ENCODE results near the gene TAPBPL. TPM values are rescaled to one million over a fixed set of nuclear protein-coding genes. Genes with fewer than 3 reads are reported as not detected.

TAPBPL gene
- polyA plus RNA-seq, 3 donors, result 89.3 to 145 (median 91.8) TPM

- Histone ChIP-seq H3K9ac (ENCODE audit: insufficient read depth, low read length, poor library complexity, severe bottlenecking) (peak overlapping the region; percentile 88), H3K27ac (ENCODE audit: low read depth in 1 of 2, low read length in 2 of 2) (peak overlapping the region; percentile 85 to 92), H2AFZ (ENCODE audit: insufficient read depth, low read depth, low read length, poor library complexity, severe bottlenecking) (peak overlapping the region; percentile 97), H3K9me3 (replicated peaks in 1 of 2; ENCODE audit: control insufficient read depth in 1 of 2, insufficient read depth in 1 of 2, low read length in 2 of 2) (no peaks in the 10 kb centered on the region), H3K79me2 (ENCODE audit: insufficient read depth, low read length) (peaks cover 28% of the 10 kb centered on the region), H3K27me3 (ENCODE audit: control insufficient read depth in 2 of 2, insufficient read depth in 2 of 2, low read length in 2 of 2) (no peaks in the 10 kb centered on the region), H3K4me2 (replicated peaks; ENCODE audit: extremely low read depth, low read length, poor library complexity, severe bottlenecking) (peak overlapping the region; percentile 91), H4K20me1 (ENCODE audit: insufficient read depth, low read length) (no peaks in the 10 kb centered on the region), H3K4me1 (ENCODE audit: control insufficient read depth in 1 of 2, insufficient read depth in 2 of 2, low read length in 2 of 2) (peaks cover 21 to 24% of the 10 kb centered on the region in 2 donors), H3K36me3 (replicated peaks in 1 of 2; ENCODE audit: control insufficient read depth in 1 of 2, insufficient read depth in 2 of 2, low read length in 2 of 2) (peaks cover 19 to 43% of the 10 kb centered on the region in 2 donors), H3K4me3 (replicated peaks in 1 of 3; ENCODE audit: low read depth in 2 of 3, low read length in 3 of 3) (peak overlapping the region; percentile 63 to 94 (median 66))
- no peak for TF ChIP-seq CTCF (IDR thresholded peaks at IDR 0.05)
- no peaks in the 10 kb centered on the region for H3K27me3 Mint-ChIP-seq (ENCODE audit: low read depth in 3 of 3)
- H3K27ac Mint-ChIP-seq, result peak overlapping the region; percentile 92 to 97 (median 95)
- peak overlapping the region; percentile 95 to 98 for H3K4me3 Mint-ChIP-seq
- H3K4me1 Mint-ChIP-seq, result peaks cover 28% of the 10 kb centered on the region
- DNase-seq, result no peak
- WGBS (ENCODE audit: insufficient coverage), result 18% methylated on average over 11 of the region's 11 CpGs
- no peaks in the 10 kb centered on the region for H3K9me3 Mint-ChIP-seq
- intact Hi-C loops (cut with micrococcal nuclease), result no loop called here
- H3K36me3 Mint-ChIP-seq, result peaks cover 32 to 35% of the 10 kb centered on the region in 2 donors
Observed at GRCh38 chr12:6450869-6451347, 934 bp upstream of the TAPBPL start.

GRCh38 chr12:6452245-6452943 is 552 bp downstream of the TAPBPL start:
- Histone ChIP-seq H3K36me3 (replicated peaks in 1 of 2; ENCODE audit: control insufficient read depth in 1 of 2, insufficient read depth in 2 of 2, low read length in 2 of 2) (peaks cover 23 to 44% of the 10 kb centered on the region in 2 donors), H3K27me3 (ENCODE audit: control insufficient read depth in 2 of 2, insufficient read depth in 2 of 2, low read length in 2 of 2) (no peaks in the 10 kb centered on the region), H3K4me1 (ENCODE audit: control insufficient read depth in 1 of 2, insufficient read depth in 2 of 2, low read length in 2 of 2) (peaks cover 21 to 24% of the 10 kb centered on the region in 2 donors), H3K9me3 (replicated peaks in 1 of 2; ENCODE audit: control insufficient read depth in 1 of 2, insufficient read depth in 1 of 2, low read length in 2 of 2) (no peaks in the 10 kb centered on the region), H3K79me2 (ENCODE audit: insufficient read depth, low read length) (peaks cover 28% of the 10 kb centered on the region), H3K9ac (ENCODE audit: insufficient read depth, low read length, poor library complexity, severe bottlenecking) (peak overlapping the region; percentile 88), H3K4me2 (replicated peaks; ENCODE audit: extremely low read depth, low read length, poor library complexity, severe bottlenecking) (peak overlapping the region; percentile 91), H3K4me3 (replicated peaks in 1 of 3; ENCODE audit: low read depth in 2 of 3, low read length in 3 of 3) (peak overlapping the region; percentile 63 to 94 (median 66)), H2AFZ (ENCODE audit: insufficient read depth, low read depth, low read length, poor library complexity, severe bottlenecking) (peak overlapping the region; percentile 97), H4K20me1 (ENCODE audit: insufficient read depth, low read length) (no peaks in the 10 kb centered on the region), H3K27ac (ENCODE audit: low read depth in 1 of 2, low read length in 2 of 2) (peak overlapping the region; percentile 85 to 92)
- H3K9me3 Mint-ChIP-seq, result no peaks in the 10 kb centered on the region
- peaks cover 43 to 47% of the 10 kb centered on the region in 2 donors for H3K36me3 Mint-ChIP-seq
- TF ChIP-seq CTCF (IDR thresholded peaks at IDR 0.05), result no peak
- 5% methylated on average over 7 of the region's 9 CpGs for WGBS (ENCODE audit: insufficient coverage)
- peak overlapping the region; percentile 95 to 98 for H3K4me3 Mint-ChIP-seq
- no peak for DNase-seq
- intact Hi-C loops (cut with micrococcal nuclease), result no loop called here
- peak overlapping the region; percentile 92 to 97 (median 95) for H3K27ac Mint-ChIP-seq
- H3K4me1 Mint-ChIP-seq, result peaks cover 31% of the 10 kb centered on the region
- H3K27me3 Mint-ChIP-seq (ENCODE audit: low read depth in 3 of 3), result no peaks in the 10 kb centered on the region
